Endodermal cell (in vitro differentiated cells): ENCODE measurements around the gene ERGIC2. TPM values are rescaled to one million over a fixed set of nuclear protein-coding genes. Genes with fewer than 3 reads are reported as not detected.

ENCODE experiments used
- DNase-seq: peaks from one replicate; pipeline ENCODE4 v3.0.0-alpha.2; 2017
- H3K27ac ChIP-seq: 2 replicates; pipeline ENCODE4 v1.5.1; 2013; ENCODE audit warnings: mild to moderate bottlenecking, low read depth, low read length, moderate library complexity
- H3K27me3 ChIP-seq: 2 replicates; pipeline ENCODE4 v1.6.1; 2013; ENCODE audit warnings: mild to moderate bottlenecking, low read length, moderate library complexity; ENCODE audit not compliant: insufficient read depth, control insufficient read depth, poor library complexity, severe bottlenecking
- H3K36me3 ChIP-seq: 2 replicates; pipeline ENCODE4 v1.7.0; 2013; ENCODE audit warnings: mild to moderate bottlenecking, low read length, moderate library complexity; ENCODE audit not compliant: control insufficient read depth, insufficient read depth
- H3K4me1 ChIP-seq: one replicate; pipeline ENCODE4 v1.7.0; 2013; ENCODE audit warnings: low read length; ENCODE audit not compliant: control insufficient read depth, insufficient read depth
- H3K4me3 ChIP-seq: 2 replicates; pipeline ENCODE4 v1.5.1; 2013; ENCODE audit warnings: mild to moderate bottlenecking, low read length, moderate library complexity
- H3K9ac ChIP-seq: 2 replicates; pipeline ENCODE4 v1.6.1; 2013; ENCODE audit warnings: mild to moderate bottlenecking, low read length, moderate library complexity; ENCODE audit not compliant: poor library complexity, severe bottlenecking; ENCODE audit errors: extremely low read depth
- H3K9me3 ChIP-seq: 2 replicates; pipeline ENCODE4 v1.6.1; 2013; ENCODE audit warnings: mild to moderate bottlenecking, low read length, moderate library complexity; ENCODE audit not compliant: control insufficient read depth
- H3K27ac Mint-ChIP-seq: 2 replicates; pipeline ENCODE4 v1.8.0; 2020; ENCODE audit warnings: mixed read lengths
- H3K27me3 Mint-ChIP-seq: 2 replicates; pipeline ENCODE4 v1.8.0; 2021; ENCODE audit warnings: mild to moderate bottlenecking, mixed read lengths; ENCODE audit not compliant: insufficient read depth
- H3K36me3 Mint-ChIP-seq: 2 replicates; pipeline ENCODE4 v1.8.0; 2020; ENCODE audit warnings: low read depth, mixed read lengths
- H3K4me1 Mint-ChIP-seq: 2 replicates; pipeline ENCODE4 v1.8.0; 2020; ENCODE audit warnings: mixed read lengths
- H3K4me3 Mint-ChIP-seq: 2 replicates; pipeline ENCODE4 v1.8.0; 2020; ENCODE audit warnings: mild to moderate bottlenecking, moderate library complexity, mixed read lengths
- H3K9me3 Mint-ChIP-seq: 2 replicates; pipeline ENCODE4 v1.8.0; 2020; ENCODE audit warnings: mild to moderate bottlenecking, mixed read lengths
- WGBS, 2 experiments: methylation state at CpG; one replicate each; pipeline versions ENCODE4 v1.1.5 to v1.1.7; 2013; ENCODE audit warnings: missing lambda C conversion rate in 2 of 2, mixed read lengths in 1 of 2; ENCODE audit not compliant: insufficient coverage in 1 of 2, insufficient read length in 1 of 2; 5-methylcytosine and 5-hydroxymethylcytosine counted together
- total RNA-seq, 2 donors: library from RNA; stranded (reverse); fragmentation: NEBNext Ultra II Directional in 1 of 2; extraction: Animal tissue kit (Norgen Biotek cat#: 25700) in 1 of 2; gene quantifications; 2 replicates in 1 of 2; 3 replicates in 1 of 2; pipeline ENCODE4 v1.2.1, GENCODE V29; 2021
- TF ChIP-seq, protein P1 (sequence below): fragments of 200-600 bp; sonication (generic); conservative IDR thresholded peaks from 2 replicates; pipeline ENCODE4 v1.5.0; 2021; ENCODE audit warnings: antibody characterized with exemption, mild to moderate bottlenecking

ERGIC2 gene
- total RNA-seq, 2 donors from 2014 or later, result 101 to 170 TPM

DNA sequence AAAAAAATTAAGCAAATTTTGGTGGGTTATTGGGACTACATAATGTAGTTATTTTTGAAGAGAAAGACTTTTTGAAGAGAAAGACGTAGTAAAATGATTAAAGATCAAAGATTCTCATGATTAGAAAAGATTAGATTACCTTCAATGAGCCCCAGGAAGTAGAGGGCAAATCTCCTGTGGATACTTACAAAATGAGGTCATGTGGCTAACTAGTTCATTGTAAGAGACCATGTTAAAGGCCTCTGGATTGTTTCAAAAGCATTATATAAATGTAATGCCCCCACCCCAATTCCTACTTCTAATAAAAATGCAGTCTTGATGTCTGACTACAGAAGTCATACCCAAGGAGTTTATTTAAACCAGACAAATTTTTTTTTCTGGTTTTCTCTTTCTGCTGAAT lies 93.3 kb downstream of the ERGIC2 start:
- no peak overlapping the region for H3K9ac ChIP-seq
- Mint-ChIP-seq H3K9me3 (peaks cover 25% of the 10 kb centered on the region), H3K4me3 (no peak overlapping the region), H3K27me3 (no peaks in the 10 kb centered on the region), H3K36me3 (peaks cover 39% of the 10 kb centered on the region), H3K4me1 (peaks cover 12% of the 10 kb centered on the region), H3K27ac (peak overlapping the region; percentile 53)
- no peaks in the 10 kb centered on the region for H3K27me3 ChIP-seq
- no peak overlapping the region for H3K4me3 ChIP-seq
- peaks cover 22% of the 10 kb centered on the region for H3K9me3 ChIP-seq
- TF ChIP-seq, protein P1, sequence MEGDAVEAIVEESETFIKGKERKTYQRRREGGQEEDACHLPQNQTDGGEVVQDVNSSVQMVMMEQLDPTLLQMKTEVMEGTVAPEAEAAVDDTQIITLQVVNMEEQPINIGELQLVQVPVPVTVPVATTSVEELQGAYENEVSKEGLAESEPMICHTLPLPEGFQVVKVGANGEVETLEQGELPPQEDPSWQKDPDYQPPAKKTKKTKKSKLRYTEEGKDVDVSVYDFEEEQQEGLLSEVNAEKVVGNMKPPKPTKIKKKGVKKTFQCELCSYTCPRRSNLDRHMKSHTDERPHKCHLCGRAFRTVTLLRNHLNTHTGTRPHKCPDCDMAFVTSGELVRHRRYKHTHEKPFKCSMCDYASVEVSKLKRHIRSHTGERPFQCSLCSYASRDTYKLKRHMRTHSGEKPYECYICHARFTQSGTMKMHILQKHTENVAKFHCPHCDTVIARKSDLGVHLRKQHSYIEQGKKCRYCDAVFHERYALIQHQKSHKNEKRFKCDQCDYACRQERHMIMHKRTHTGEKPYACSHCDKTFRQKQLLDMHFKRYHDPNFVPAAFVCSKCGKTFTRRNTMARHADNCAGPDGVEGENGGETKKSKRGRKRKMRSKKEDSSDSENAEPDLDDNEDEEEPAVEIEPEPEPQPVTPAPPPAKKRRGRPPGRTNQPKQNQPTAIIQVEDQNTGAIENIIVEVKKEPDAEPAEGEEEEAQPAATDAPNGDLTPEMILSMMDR, result no peak
- H3K4me1 ChIP-seq, result peaks cover 2% of the 10 kb centered on the region
- DNase-seq, result no peak
- H3K27ac ChIP-seq, result no peak overlapping the region
- WGBS, 2 experiments, result 25% methylated on average over 1 of the region's 1 CpG; no CpG with 5 or more reads in 1 of the 2 experiments
- no peaks in the 10 kb centered on the region for H3K36me3 ChIP-seq

Other genes with a start within 250 kb of the ERGIC2 start
- gene FAR2, start 231.9 kb downstream of the ERGIC2 start, total RNA-seq, result 10 to 100 TPM; 42.5 to 96.7 TPM
- gene OVCH1, start 116.5 kb upstream of the ERGIC2 start, total RNA-seq, result under 1 TPM; 0.13 to 0.73 TPM